H9 (cell line): ENCODE results near the gene ZNF746. TPM values are rescaled to one million over a fixed set of nuclear protein-coding genes. Genes with fewer than 3 reads are reported as not detected.

Source experiments
- DNase-seq: peaks from one replicate; pipeline ENCODE4 v3.0.0-alpha.2; 2017
- H2AFZ ChIP-seq: one replicate; pipeline ENCODE4 v1.6.1; 2013; ENCODE audit warnings: mild to moderate bottlenecking, low read length, control low read depth, moderate library complexity
- H2AK5ac ChIP-seq: 2 replicates; pipeline ENCODE4 v1.6.1; 2013; ENCODE audit warnings: low read length, control low read depth, mixed read lengths; ENCODE audit not compliant: insufficient read length
- H2BK120ac ChIP-seq: one replicate; pipeline ENCODE4 v1.6.1; 2013; ENCODE audit warnings: low read depth, mild to moderate bottlenecking, low read length, control low read depth, inconsistent platforms; ENCODE audit not compliant: poor library complexity, severe bottlenecking
- H2BK12ac ChIP-seq: 2 replicates; pipeline ENCODE4 v1.6.1; 2013; ENCODE audit warnings: low read length, control low read depth, mixed read lengths, low read depth; ENCODE audit not compliant: insufficient read length
- H2BK15ac ChIP-seq: 2 replicates; pipeline ENCODE4 v1.6.1; 2013; ENCODE audit warnings: low read depth, low read length, control low read depth
- H2BK20ac ChIP-seq: one replicate; pipeline ENCODE4 v1.6.1; 2013; ENCODE audit warnings: low read depth, mild to moderate bottlenecking, low read length, control low read depth, inconsistent platforms; ENCODE audit not compliant: poor library complexity, severe bottlenecking
- H2BK5ac ChIP-seq: 2 replicates; pipeline ENCODE4 v1.6.1; 2013; ENCODE audit warnings: low read length, control low read depth, mixed read lengths; ENCODE audit not compliant: insufficient read length
- H3K14ac ChIP-seq: 2 replicates; pipeline ENCODE4 v1.6.1; 2013; ENCODE audit warnings: low read length, control low read depth; ENCODE audit not compliant: insufficient read depth
- H3K18ac ChIP-seq: 2 replicates; pipeline ENCODE4 v1.6.1; 2013; ENCODE audit warnings: low read depth, mild to moderate bottlenecking, mixed read lengths, low read length, control low read depth; ENCODE audit not compliant: insufficient read length
- H3K23ac ChIP-seq: 2 replicates; pipeline ENCODE4 v1.6.1; 2013; ENCODE audit warnings: low read length, control low read depth, mixed read lengths, low read depth; ENCODE audit not compliant: insufficient read length
- H3K23me2 ChIP-seq: 2 replicates; pipeline ENCODE4 v1.6.1; 2013; ENCODE audit warnings: low read depth, mild to moderate bottlenecking, mixed read lengths, low read length, control low read depth; ENCODE audit not compliant: insufficient read length, poor library complexity, severe bottlenecking
- H3K27ac ChIP-seq: 2 replicates; pipeline ENCODE4 v1.5.1; 2013; ENCODE audit warnings: low read length, control low read depth, mixed read lengths, low read depth; ENCODE audit not compliant: insufficient read length
- H3K27me3 ChIP-seq: 2 replicates; pipeline ENCODE4 v1.6.1; 2013; ENCODE audit warnings: low read length, control low read depth, inconsistent platforms; ENCODE audit not compliant: insufficient read depth
- H3K4ac ChIP-seq: 2 replicates; pipeline ENCODE4 v1.6.1; 2013; ENCODE audit warnings: low read depth, mild to moderate bottlenecking, control low read depth, inconsistent platforms, low read length, moderate library complexity
- H3K4me1 ChIP-seq: 2 replicates; pipeline ENCODE4 v1.6.1; 2013; ENCODE audit warnings: low read length, control low read depth, inconsistent platforms; ENCODE audit not compliant: insufficient read depth
- H3K4me2 ChIP-seq: 2 replicates; pipeline ENCODE4 v1.6.1; 2013; ENCODE audit warnings: low read length, control low read depth, mixed read lengths; ENCODE audit not compliant: insufficient read length, insufficient read depth
- H3K56ac ChIP-seq: 2 replicates; pipeline ENCODE4 v1.6.1; 2013; ENCODE audit warnings: low read depth, mild to moderate bottlenecking, mixed read lengths, low read length, control low read depth; ENCODE audit not compliant: insufficient read length
- H3K79me1 ChIP-seq: 2 replicates; pipeline ENCODE4 v1.6.1; 2013; ENCODE audit warnings: low read depth, mild to moderate bottlenecking, moderate library complexity, low read length, control low read depth, inconsistent platforms; ENCODE audit not compliant: insufficient read depth, poor library complexity, severe bottlenecking
- H3K79me2 ChIP-seq: 2 replicates; pipeline ENCODE4 v1.6.1; 2013; ENCODE audit warnings: low read length, control low read depth, inconsistent platforms; ENCODE audit not compliant: insufficient read depth
- H3K9ac ChIP-seq: 2 replicates; pipeline ENCODE4 v1.6.1; 2013; ENCODE audit warnings: low read length, control low read depth, mixed read lengths; ENCODE audit not compliant: insufficient read length; ENCODE audit errors: extremely low read depth
- H3K9me3 ChIP-seq: one replicate; pipeline ENCODE4 v1.6.1; 2013; ENCODE audit warnings: low read depth, low read length, inconsistent platforms; ENCODE audit not compliant: control insufficient read depth
- H3T11ph ChIP-seq: one replicate; pipeline ENCODE4 v1.6.1; 2013; ENCODE audit warnings: mild to moderate bottlenecking, low read length, control low read depth, inconsistent platforms
- H4K20me1 ChIP-seq: one replicate; pipeline ENCODE4 v1.6.1; 2013; ENCODE audit not compliant: control insufficient read depth, insufficient read length, insufficient read depth
- H4K5ac ChIP-seq: 2 replicates; pipeline ENCODE4 v1.6.1; 2013; ENCODE audit warnings: low read depth, mild to moderate bottlenecking, mixed read lengths, low read length, control low read depth; ENCODE audit not compliant: insufficient read length
- H4K8ac ChIP-seq: replicated peaks from 2 replicates; pipeline ENCODE4 v1.6.1; 2013; ENCODE audit warnings: low read length, control low read depth, mixed read lengths, low read depth; ENCODE audit not compliant: insufficient read length
- H4K91ac ChIP-seq: 2 replicates; pipeline ENCODE4 v1.6.1; 2013; ENCODE audit warnings: low read depth, mild to moderate bottlenecking, moderate library complexity, mixed read lengths, low read length, control low read depth; ENCODE audit not compliant: insufficient read length
- H3K27ac Mint-ChIP-seq, 3 experiments: 2 replicates in 2 of 3; 3 replicates in 1 of 3; pipeline ENCODE4 v1.8.0; 2020 to 2021; ENCODE audit warnings: mixed read lengths in 3 of 3, mild to moderate bottlenecking in 1 of 3, moderate library complexity in 1 of 3
- H3K27me3 Mint-ChIP-seq: 2 replicates; pipeline ENCODE4 v1.8.0; 2021; ENCODE audit warnings: low read depth, mild to moderate bottlenecking, moderate library complexity, mixed read lengths
- H3K36me3 Mint-ChIP-seq, 3 experiments: 2 replicates in 2 of 3; 3 replicates in 1 of 3; pipeline ENCODE4 v1.8.0; 2020 to 2021; ENCODE audit warnings: low read depth in 3 of 3, mixed read lengths in 3 of 3; ENCODE audit not compliant: insufficient read depth in 1 of 3
- H3K4me1 Mint-ChIP-seq, 2 experiments: 2 replicates each; pipeline ENCODE4 v1.8.0; 2020; ENCODE audit warnings: mixed read lengths in 2 of 2
- H3K4me3 Mint-ChIP-seq, 2 experiments: 2 replicates in 1 of 2; 3 replicates in 1 of 2; pipeline ENCODE4 v1.8.0; 2020 to 2021; ENCODE audit warnings: mild to moderate bottlenecking in 2 of 2, mixed read lengths in 2 of 2, moderate library complexity in 1 of 2
- H3K9me3 Mint-ChIP-seq, 2 experiments: 2 replicates in 1 of 2; 3 replicates in 1 of 2; pipeline ENCODE4 v1.8.0; 2020; ENCODE audit warnings: mild to moderate bottlenecking in 2 of 2, mixed read lengths in 2 of 2, moderate library complexity in 1 of 2
- CTCF ChIP-seq: fragments of 200-600 bp; sonication (generic); conservative IDR thresholded peaks from 3 replicates; pipeline ENCODE4 v1.8.0; 2021; ENCODE audit warnings: antibody characterized with exemption, mild to moderate bottlenecking
- WGBS: extraction: QIAGEN DNeasy Blood & Tissue Kit; methylation state at CpG from one replicate; pipeline ENCODE4 v1.1.7; 2013; ENCODE audit warnings: missing lambda C conversion rate, low lambda C conversion rate, mixed read lengths; ENCODE audit not compliant: insufficient read length; ENCODE audit errors: extremely low coverage; 5-methylcytosine and 5-hydroxymethylcytosine counted together
- total RNA-seq: library from RNA; stranded (reverse); gene quantifications from 2 replicates; pipeline ENCODE4 v1.2.1, GENCODE V29; 2021

The ZNF746 gene
- total RNA-seq, 1 experiment from 2014 or later: 26.7 TPM

GRCh38 chr7:149454750-149455149 lies 42.9 kb downstream of the ZNF746 start:
- no peak overlapping the region for H3K23ac ChIP-seq
- H3K23me2 ChIP-seq: no peaks in the 10 kb centered on the region
- no peak overlapping the region for H3K18ac ChIP-seq
- no peak overlapping the region for H3K4ac ChIP-seq
- H3K27me3 Mint-ChIP-seq: peaks cover 28% of the 10 kb centered on the region
- H4K8ac ChIP-seq: no peak overlapping the region
- H3K4me1 Mint-ChIP-seq: peaks cover 7 to 9% of the 10 kb centered on the region in 2 experiments
- no peaks in the 10 kb centered on the region; the same call in 1 of the 2 replicates for H3K27me3 ChIP-seq
- H4K5ac ChIP-seq: no peak overlapping the region
- H3K4me3 Mint-ChIP-seq: no peak overlapping the region
- no peaks in the 10 kb centered on the region for H3K4me1 ChIP-seq
- no peak for TF ChIP-seq CTCF
- H2AK5ac ChIP-seq: no peak overlapping the region
- H2BK120ac ChIP-seq: no peak overlapping the region
- no peak overlapping the region for H3T11ph ChIP-seq
- no peak for DNase-seq
- H3K14ac ChIP-seq: no peak overlapping the region
- peaks cover 10 to 55% (median 44%) of the 10 kb centered on the region in 3 experiments; a peak in 6 of 7 replicates for H3K36me3 Mint-ChIP-seq
- no peak overlapping the region for H3K9ac ChIP-seq
- no peak overlapping the region for H3K4me2 ChIP-seq
- H3K9me3 ChIP-seq: no peaks in the 10 kb centered on the region
- H2BK15ac ChIP-seq: no peak overlapping the region
- no peaks in the 10 kb centered on the region for H4K20me1 ChIP-seq
- no peaks in the 10 kb centered on the region for H3K79me2 ChIP-seq
- no peak overlapping the region for H3K27ac ChIP-seq
- H3K56ac ChIP-seq: no peak overlapping the region
- no peak overlapping the region for H2BK20ac ChIP-seq
- no CpG with 5 or more reads among the region's 5 CpGs for WGBS
- H3K9me3 Mint-ChIP-seq: no peaks in the 10 kb centered on the region
- H3K27ac Mint-ChIP-seq: no peak overlapping the region; a peak in 1 of 7 replicates
- H2BK12ac ChIP-seq: no peak overlapping the region
- H3K79me1 ChIP-seq: peaks cover 4% of the 10 kb centered on the region
- H2AFZ ChIP-seq: no peak overlapping the region
- no peak overlapping the region for H4K91ac ChIP-seq
- H2BK5ac ChIP-seq: no peak overlapping the region
